GM23338 (cell line): ENCODE measurements around the gene CFLAR. TPM values are rescaled to one million over a fixed set of nuclear protein-coding genes. Genes with fewer than 3 reads are reported as not detected.

Experiments
- ATAC-seq: fragments of 200-7000 bp; cut with Tn5 transposase; 3 replicates; pipeline ENCODE4 v1.9.1; 2020
- DNase-seq: peaks from one replicate; pipeline ENCODE4 v3.0.0-alpha.2; 2015; ENCODE audit warnings: low spot score
- H2AFZ ChIP-seq: fragments of 200-600 bp; sonication (generic); 2 replicates; pipeline ENCODE4 v1.8.0; 2016; ENCODE audit warnings: antibody characterized with exemption, mild to moderate bottlenecking, moderate library complexity
- H3F3A ChIP-seq: fragments of 200-600 bp; sonication (generic); replicated peaks from 2 replicates; pipeline ENCODE4 v1.8.0; 2017; ENCODE audit warnings: antibody characterized with exemption, mixed run types, low read depth
- H3K27ac ChIP-seq: fragments of 200-600 bp; sonication (generic); 2 replicates; pipeline ENCODE4 v1.6.1; 2016; ENCODE audit warnings: low read depth
- H3K27me3 ChIP-seq: fragments of 200-600 bp; sonication (generic); 2 replicates; pipeline ENCODE4 v1.8.0; 2016; ENCODE audit warnings: mild to moderate bottlenecking, mixed run types, moderate library complexity; ENCODE audit not compliant: insufficient read depth
- H3K36me3 ChIP-seq: fragments of 200-600 bp; sonication (generic); 2 replicates; pipeline ENCODE4 v1.8.0; 2016; ENCODE audit warnings: mild to moderate bottlenecking; ENCODE audit not compliant: insufficient read depth
- H3K4me1 ChIP-seq: fragments of 200-600 bp; sonication (generic); 2 replicates; pipeline ENCODE4 v1.8.0; 2016; ENCODE audit warnings: mild to moderate bottlenecking, moderate library complexity; ENCODE audit not compliant: insufficient read depth
- H3K4me2 ChIP-seq: fragments of 200-600 bp; sonication (generic); 2 replicates; pipeline ENCODE4 v1.7.1; 2017; ENCODE audit warnings: mixed run types
- H3K4me3 ChIP-seq: fragments of 200-600 bp; sonication (generic); 2 replicates; pipeline ENCODE4 v1.6.1; 2016; ENCODE audit warnings: mixed run types
- H3K79me2 ChIP-seq: fragments of 200-600 bp; sonication (generic); replicated peaks from 2 replicates; pipeline ENCODE4 v1.8.0; 2017; ENCODE audit warnings: mild to moderate bottlenecking; ENCODE audit not compliant: insufficient read depth
- H3K9me2 ChIP-seq: fragments of 200-600 bp; sonication (generic); 2 replicates; pipeline ENCODE4 v1.8.0; 2017; ENCODE audit not compliant: insufficient read depth
- H4K20me1 ChIP-seq: fragments of 200-600 bp; sonication (generic); replicated peaks from 2 replicates; pipeline ENCODE4 v1.8.0; 2017; ENCODE audit warnings: mild to moderate bottlenecking; ENCODE audit not compliant: insufficient read depth
- H3K27ac Mint-ChIP-seq: 2 replicates; pipeline ENCODE4 v1.8.0; 2020; ENCODE audit warnings: inconsistent platforms, mild to moderate bottlenecking, moderate library complexity, mixed read lengths
- H3K27me3 Mint-ChIP-seq: 3 replicates; pipeline ENCODE4 v1.8.0; 2022; ENCODE audit warnings: low read depth, mild to moderate bottlenecking, moderate library complexity, mixed read lengths, inconsistent platforms; ENCODE audit not compliant: insufficient read depth, poor library complexity
- H3K36me3 Mint-ChIP-seq: 3 replicates; pipeline ENCODE4 v1.8.0; 2021; ENCODE audit warnings: low read depth, mild to moderate bottlenecking, inconsistent platforms, moderate library complexity, mixed read lengths
- H3K4me1 Mint-ChIP-seq: 3 replicates; pipeline ENCODE4 v1.8.0; 2020; ENCODE audit warnings: mild to moderate bottlenecking, inconsistent platforms, mixed read lengths
- H3K4me3 Mint-ChIP-seq: 3 replicates; pipeline ENCODE4 v1.8.0; 2021; ENCODE audit warnings: moderate library complexity, mild to moderate bottlenecking, inconsistent platforms, mixed read lengths
- H3K9me3 Mint-ChIP-seq: 3 replicates; pipeline ENCODE4 v1.8.0; 2020; ENCODE audit warnings: moderate library complexity, mild to moderate bottlenecking, inconsistent platforms, mixed read lengths
- CREB1 ChIP-seq: fragments of 250-450 bp; sonication (Bioruptor Pico); IDR thresholded peaks from 2 replicates; pipeline ENCODE4 v1.5.0; 2020; ENCODE audit warnings: low read depth, mild to moderate bottlenecking, moderate library complexity
- EZH2 ChIP-seq: fragments of 200-600 bp; sonication (generic); IDR thresholded peaks from one replicate; pipeline ENCODE4 v1.8.0; 2017; ENCODE audit warnings: antibody characterized with exemption, mild to moderate bottlenecking, low read depth; ENCODE audit not compliant: unreplicated experiment
- EZH2phosphoT487 ChIP-seq: fragments of 200-600 bp; sonication (generic); IDR thresholded peaks from one replicate; pipeline ENCODE4 v1.8.1; 2018; ENCODE audit warnings: antibody characterized with exemption; ENCODE audit not compliant: unreplicated experiment
- JUNB ChIP-seq: IDR thresholded peaks from one replicate; pipeline ENCODE4 v1.6.1; 2016; ENCODE audit warnings: antibody characterized with exemption; ENCODE audit not compliant: unreplicated experiment
- NANOG ChIP-seq: IDR thresholded peaks from 2 replicates; pipeline ENCODE4 v1.6.1; 2016; ENCODE audit warnings: antibody characterized with exemption, borderline replicate concordance
- POLR2AphosphoS5 ChIP-seq: IDR thresholded peaks from 2 replicates; pipeline ENCODE4 v1.6.1; 2016; ENCODE audit warnings: antibody characterized with exemption, low read depth
- REST ChIP-seq: IDR thresholded peaks from one replicate; pipeline ENCODE4 v1.6.1; 2018; ENCODE audit warnings: antibody characterized with exemption; ENCODE audit not compliant: unreplicated experiment
- ZNF114 ChIP-seq: fragments of 250-450 bp; sonication (Bioruptor Pico); IDR thresholded peaks from 2 replicates; pipeline ENCODE4 v1.5.0; 2020; ENCODE audit warnings: mild to moderate bottlenecking, moderate library complexity
- ZNF331 ChIP-seq: fragments of 250-450 bp; sonication (Bioruptor Pico); IDR thresholded peaks from 2 replicates; pipeline ENCODE4 v1.5.0; 2020; ENCODE audit warnings: low read depth, mild to moderate bottlenecking, moderate library complexity
- ZNF462 ChIP-seq: fragments of 250-450 bp; sonication (Bioruptor Pico); IDR thresholded peaks from 2 replicates; pipeline ENCODE4 v1.5.0; 2020; ENCODE audit warnings: mild to moderate bottlenecking, moderate library complexity
- polyA plus RNA-seq: library from polyadenylated mRNA; unstranded; fragments of >200 nt; fragmentation: Nextera tagmentation; extraction: Ambion mirVana; gene quantifications from 2 replicates; pipeline ENCODE4 v1.2.1, GENCODE V29; 2016
- total RNA-seq: library from RNA; depleted of rRNA; stranded (reverse); fragments of >200 nt; shearing (Covaris generic); gene quantifications from 2 replicates; pipeline ENCODE4 v1.2.3, GENCODE V29; 2014
- TF ChIP-seq, protein P1 (sequence below): IDR thresholded peaks from 2 replicates; pipeline ENCODE4 v1.6.1; 2016; ENCODE audit warnings: antibody characterized with exemption

The CFLAR gene
- total and polyA plus RNA-seq, 2 experiments from 2014 or later: 10.1 to 15.1 TPM

DNA sequence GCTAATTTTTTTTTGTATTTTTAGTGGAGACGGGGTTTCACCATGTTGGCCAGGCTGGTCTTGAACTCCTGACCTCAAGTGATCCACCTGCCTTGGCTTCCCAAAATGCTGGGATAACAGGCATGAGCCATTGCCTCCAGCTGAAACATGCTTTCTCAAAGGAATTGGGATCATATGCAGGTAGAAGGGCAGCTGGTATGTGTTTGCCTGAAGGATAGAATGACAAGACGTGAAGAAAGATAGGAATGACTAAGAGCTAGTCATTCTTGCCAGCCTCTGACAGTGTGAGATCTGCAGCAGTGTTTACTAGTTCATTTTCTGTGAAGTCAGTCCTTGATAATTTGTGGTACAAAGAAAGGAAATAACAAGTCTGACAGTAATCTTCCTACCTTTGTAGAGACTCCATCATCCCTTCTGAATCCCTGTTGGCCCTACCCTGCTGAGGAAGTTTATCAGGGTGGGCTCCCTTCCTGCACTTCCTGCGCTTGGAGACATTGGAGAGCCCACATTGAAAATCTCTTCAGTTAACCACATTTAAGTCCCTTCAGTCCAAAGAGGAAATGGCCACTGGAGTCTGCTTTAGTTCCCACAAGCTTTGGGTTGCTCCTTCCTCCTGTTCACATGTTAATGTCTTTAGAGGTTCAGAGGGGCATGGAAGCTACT, 14.7 kb downstream of the CFLAR start (continued):
- TF ChIP-seq ZNF462 (CRISPR knock-in tag) (no peak), JUNB (no peak), EZH2phosphoT487 (no peak), ZNF114 (CRISPR knock-in tag) (no peak)

- H3K4me1 Mint-ChIP-seq: peaks cover 23% of the 10 kb centered on the region
- peaks cover 11% of the 10 kb centered on the region; the same call in 2 of the 3 replicates for H3K36me3 Mint-ChIP-seq
- Histone ChIP-seq H3K4me1 (peaks cover 31% of the 10 kb centered on the region), H3K27me3 (no peaks in the 10 kb centered on the region), H3K4me3 (no peak overlapping the region), H3K79me2 (no peaks in the 10 kb centered on the region; the same call in 1 of the 2 replicates), H2AFZ (no peak overlapping the region), H3K9me2 (peaks cover 2% of the 10 kb centered on the region; the same call in 1 of the 2 replicates), H3K4me2 (no peak overlapping the region), H4K20me1 (no peaks in the 10 kb centered on the region), H3K27ac (no peak overlapping the region), H3F3A (no peaks in the 10 kb centered on the region), H3K36me3 (no peaks in the 10 kb centered on the region; the same call in 1 of the 2 replicates)
- TF ChIP-seq CREB1 (CRISPR knock-in tag): no peak
- TF ChIP-seq POLR2AphosphoS5: no peak
- TF ChIP-seq JUNB: no peak
- no peak for TF ChIP-seq REST
- TF ChIP-seq, protein P1, sequence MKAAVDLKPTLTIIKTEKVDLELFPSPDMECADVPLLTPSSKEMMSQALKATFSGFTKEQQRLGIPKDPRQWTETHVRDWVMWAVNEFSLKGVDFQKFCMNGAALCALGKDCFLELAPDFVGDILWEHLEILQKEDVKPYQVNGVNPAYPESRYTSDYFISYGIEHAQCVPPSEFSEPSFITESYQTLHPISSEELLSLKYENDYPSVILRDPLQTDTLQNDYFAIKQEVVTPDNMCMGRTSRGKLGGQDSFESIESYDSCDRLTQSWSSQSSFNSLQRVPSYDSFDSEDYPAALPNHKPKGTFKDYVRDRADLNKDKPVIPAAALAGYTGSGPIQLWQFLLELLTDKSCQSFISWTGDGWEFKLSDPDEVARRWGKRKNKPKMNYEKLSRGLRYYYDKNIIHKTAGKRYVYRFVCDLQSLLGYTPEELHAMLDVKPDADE: no peak
- no peak for TF ChIP-seq EZH2
- TF ChIP-seq ZNF331: no peak
- no peak for TF ChIP-seq NANOG
- peaks cover under 1% of the 10 kb centered on the region for H3K27me3 Mint-ChIP-seq
- H3K4me3 Mint-ChIP-seq: no peak overlapping the region
- DNase-seq (no peak), ATAC-seq (no peak)
- H3K27ac Mint-ChIP-seq: no peak overlapping the region; the same call in 1 of the 2 replicates
- H3K9me3 Mint-ChIP-seq: no peaks in the 10 kb centered on the region
Measured at GRCh38 chr2:201132518-201132917, 16.6 kb downstream of the CFLAR start.
